SU-DHL-6 (cell line): ENCODE measurements around the gene CRISPLD2.
A peak's percentile ranks its signal among the peaks of the same experiment; 100 is the strongest.

Experiments
- H2AFZ ChIP-seq: fragments of 200-600 bp; sonication (generic); 2 replicates; pipeline ENCODE4 v1.6.1; 2014; ENCODE audit warnings: low read depth, mild to moderate bottlenecking, moderate library complexity, mixed read lengths, antibody characterized with exemption, low read length; ENCODE audit not compliant: severe bottlenecking
- H3F3A ChIP-seq: fragments of 200-600 bp; shearing (Covaris generic); 2 replicates; pipeline ENCODE4 v1.6.0; 2016; ENCODE audit warnings: antibody characterized with exemption, mild to moderate bottlenecking; ENCODE audit not compliant: insufficient read depth
- H3K27ac ChIP-seq: fragments of 200-600 bp; sonication (generic); 2 replicates; pipeline ENCODE4 v1.5.1; 2016; ENCODE audit warnings: low read depth, mild to moderate bottlenecking, low read length, moderate library complexity, mixed read lengths
- H3K27me3 ChIP-seq: fragments of 200-600 bp; sonication (generic), shearing (Covaris generic); 2 replicates; pipeline ENCODE4 v1.6.0; 2014; ENCODE audit warnings: mild to moderate bottlenecking, low read length
- H3K36me3 ChIP-seq: fragments of 200-600 bp; sonication (generic); 2 replicates; pipeline ENCODE4 v1.6.1; 2014; ENCODE audit warnings: mild to moderate bottlenecking, low read length, mixed read lengths
- H3K4me2 ChIP-seq: fragments of 300-600, 200-600 bp; shearing (Covaris generic), sonication (generic); 2 replicates; pipeline ENCODE4 v1.6.0; 2014; ENCODE audit warnings: low read length, low read depth, mild to moderate bottlenecking; ENCODE audit not compliant: poor library complexity, severe bottlenecking
- H3K4me3 ChIP-seq: fragments of 200-600 bp; sonication (generic); 2 replicates; pipeline ENCODE4 v1.5.1; 2014; ENCODE audit warnings: antibody characterized with exemption, low read length, mild to moderate bottlenecking, mixed read lengths; ENCODE audit not compliant: insufficient read depth, poor library complexity, severe bottlenecking
- H3K79me2 ChIP-seq: fragments of 200-600 bp; sonication (generic); 2 replicates; pipeline ENCODE4 v1.6.1; 2014; ENCODE audit warnings: mild to moderate bottlenecking, low read length, moderate library complexity; ENCODE audit not compliant: insufficient read depth
- H3K9ac ChIP-seq: fragments of 200-600 bp; sonication (generic); 2 replicates; pipeline ENCODE4 v1.7.0; 2014; ENCODE audit warnings: mild to moderate bottlenecking, low read length
- H3K9me2 ChIP-seq: fragments of 200-600 bp; sonication (generic); replicated peaks from 2 replicates; pipeline ENCODE4 v1.6.1; 2014; ENCODE audit warnings: low read length; ENCODE audit not compliant: insufficient read depth
- H3K9me3 ChIP-seq: fragments of 200-600 bp; sonication (generic); 2 replicates; pipeline ENCODE4 v1.6.1; 2014; ENCODE audit warnings: low read length, mixed read lengths; ENCODE audit not compliant: insufficient read depth
- H4K20me1 ChIP-seq: fragments of 200-600 bp; sonication (generic); 2 replicates; pipeline ENCODE4 v1.6.1; 2014; ENCODE audit warnings: low read depth, mild to moderate bottlenecking, antibody characterized with exemption, low read length, moderate library complexity, mixed read lengths
- CTCF ChIP-seq: fragments of 200-600 bp; sonication (generic); IDR thresholded peaks from one replicate; pipeline ENCODE4 v1.5.1; 2017; ENCODE audit warnings: antibody characterized with exemption, mild to moderate bottlenecking, low read length, moderate library complexity; ENCODE audit not compliant: insufficient read depth, poor library complexity, severe bottlenecking
- EZH2phosphoT487 ChIP-seq: fragments of 200-600 bp; sonication (generic), shearing (Covaris generic); conservative IDR thresholded peaks from 2 replicates; pipeline ENCODE4 v1.6.1; 2018; ENCODE audit warnings: mild to moderate bottlenecking, antibody characterized with exemption, low read length, moderate library complexity, mixed read lengths

Gene CRISPLD2

GRCh38 chr16:84952335-84953189, 132.8 kb downstream of the CRISPLD2 start:
- Histone ChIP-seq H3K79me2 (no peaks in the 10 kb centered on the region), H3K4me3 (no peak overlapping the region), H3F3A (no peaks in the 10 kb centered on the region), H3K4me2 (no peak overlapping the region), H3K27ac (no peak overlapping the region), H3K36me3 (no peaks in the 10 kb centered on the region), H2AFZ (no peak overlapping the region), H3K9ac (no peak overlapping the region), H3K9me3 (no peaks in the 10 kb centered on the region), H3K9me2 (no peaks in the 10 kb centered on the region), H4K20me1 (no peaks in the 10 kb centered on the region), H3K27me3 (no peaks in the 10 kb centered on the region)
- peak; percentile 57 for TF ChIP-seq CTCF
- TF ChIP-seq EZH2phosphoT487 = no peak

- Histone ChIP-seq H3K4me2 (no peak overlapping the region), H3K27ac (no peak overlapping the region), H3K4me3 (no peak overlapping the region), H3K9me2 (no peaks in the 10 kb centered on the region), H3K27me3 (no peaks in the 10 kb centered on the region), H2AFZ (no peak overlapping the region), H3F3A (no peaks in the 10 kb centered on the region), H3K9me3 (no peaks in the 10 kb centered on the region), H3K9ac (no peak overlapping the region), H4K20me1 (no peaks in the 10 kb centered on the region), H3K79me2 (no peaks in the 10 kb centered on the region), H3K36me3 (no peaks in the 10 kb centered on the region)
- TF ChIP-seq EZH2phosphoT487 (no peak), CTCF (no peak)
Observed at GRCh38 chr16:84953190-84953746, 133.5 kb downstream of the CRISPLD2 start.

GRCh38 chr16:84955427-84955826, 135.6 kb downstream of the CRISPLD2 start:
- H3K9ac ChIP-seq = no peak overlapping the region
- H3F3A ChIP-seq = no peaks in the 10 kb centered on the region
- H3K4me3 ChIP-seq = no peak overlapping the region
- H3K36me3 ChIP-seq = no peaks in the 10 kb centered on the region
- H3K79me2 ChIP-seq = no peaks in the 10 kb centered on the region
- no peak for TF ChIP-seq EZH2phosphoT487
- no peak for TF ChIP-seq CTCF
- H3K27ac ChIP-seq = no peak overlapping the region
- H3K4me2 ChIP-seq = no peak overlapping the region
- no peaks in the 10 kb centered on the region for H3K27me3 ChIP-seq
- H3K9me3 ChIP-seq = no peaks in the 10 kb centered on the region
- no peaks in the 10 kb centered on the region for H3K9me2 ChIP-seq
- no peaks in the 10 kb centered on the region for H4K20me1 ChIP-seq
- no peak overlapping the region for H2AFZ ChIP-seq
